Loucy (cell line): ENCODE measurements around the gene KIZ.

Source experiments
- EZH2phosphoT487 ChIP-seq: fragments of 200-600 bp; IDR thresholded peaks from 2 replicates; pipeline ENCODE4 v1.6.1; 2018; ENCODE audit warnings: antibody characterized with exemption, mild to moderate bottlenecking, moderate library complexity, borderline replicate concordance
- TF ChIP-seq, protein P1 (sequence below): fragments of 200-600 bp; sonication (generic); conservative IDR thresholded peaks from 2 replicates; pipeline ENCODE4 v1.5.1; 2014; ENCODE audit warnings: mild to moderate bottlenecking, antibody characterized with exemption, low read length

DNA sequence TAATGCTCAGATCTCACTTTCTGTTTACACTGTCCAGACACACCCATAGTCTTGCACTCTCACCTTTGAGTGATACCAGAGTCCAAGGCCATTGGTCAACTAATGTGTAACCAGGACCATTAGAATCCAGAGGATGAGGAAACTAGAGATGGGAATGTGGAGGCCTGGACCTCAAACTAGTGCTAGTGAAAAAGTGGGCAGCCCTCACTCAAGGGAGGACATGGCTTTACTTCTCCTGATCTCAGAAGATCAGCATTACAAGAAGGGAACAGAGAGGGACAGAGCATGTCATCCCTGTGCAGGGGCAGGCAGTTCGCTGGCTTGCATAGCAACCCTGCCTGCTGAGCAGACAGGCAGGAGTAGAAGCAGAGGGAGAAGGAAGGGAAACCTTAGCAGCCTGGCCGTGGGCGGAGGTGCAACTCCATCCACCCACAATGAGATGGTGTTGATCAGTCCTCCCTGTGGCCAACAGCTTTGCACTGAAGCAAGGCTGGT lies 154.7 kb downstream of the KIZ start:
- TF ChIP-seq, protein P1, sequence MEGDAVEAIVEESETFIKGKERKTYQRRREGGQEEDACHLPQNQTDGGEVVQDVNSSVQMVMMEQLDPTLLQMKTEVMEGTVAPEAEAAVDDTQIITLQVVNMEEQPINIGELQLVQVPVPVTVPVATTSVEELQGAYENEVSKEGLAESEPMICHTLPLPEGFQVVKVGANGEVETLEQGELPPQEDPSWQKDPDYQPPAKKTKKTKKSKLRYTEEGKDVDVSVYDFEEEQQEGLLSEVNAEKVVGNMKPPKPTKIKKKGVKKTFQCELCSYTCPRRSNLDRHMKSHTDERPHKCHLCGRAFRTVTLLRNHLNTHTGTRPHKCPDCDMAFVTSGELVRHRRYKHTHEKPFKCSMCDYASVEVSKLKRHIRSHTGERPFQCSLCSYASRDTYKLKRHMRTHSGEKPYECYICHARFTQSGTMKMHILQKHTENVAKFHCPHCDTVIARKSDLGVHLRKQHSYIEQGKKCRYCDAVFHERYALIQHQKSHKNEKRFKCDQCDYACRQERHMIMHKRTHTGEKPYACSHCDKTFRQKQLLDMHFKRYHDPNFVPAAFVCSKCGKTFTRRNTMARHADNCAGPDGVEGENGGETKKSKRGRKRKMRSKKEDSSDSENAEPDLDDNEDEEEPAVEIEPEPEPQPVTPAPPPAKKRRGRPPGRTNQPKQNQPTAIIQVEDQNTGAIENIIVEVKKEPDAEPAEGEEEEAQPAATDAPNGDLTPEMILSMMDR: no peak
- TF ChIP-seq EZH2phosphoT487: no peak
